PC-3 (cell line): ENCODE results near the gene CGNL1.

Experiments
- CTCF ChIP-seq: fragments of 300-600 bp; sonication (generic); conservative IDR thresholded peaks from 2 replicates; pipeline ENCODE4 v1.5.1; 2017; ENCODE audit warnings: antibody characterized with exemption, low read depth, mild to moderate bottlenecking, low read length
- EZH2 ChIP-seq: fragments of 300-600 bp; sonication (generic); IDR thresholded peaks from one replicate; pipeline ENCODE4 v1.6.1; 2017; ENCODE audit warnings: antibody characterized with exemption, mild to moderate bottlenecking, low read length; ENCODE audit not compliant: unreplicated experiment
- EZH2phosphoT487 ChIP-seq: fragments of 300-600 bp; sonication (generic); IDR thresholded peaks from 2 replicates; pipeline ENCODE4 v1.6.1; 2018; ENCODE audit warnings: mild to moderate bottlenecking, antibody characterized with exemption, low read length, borderline replicate concordance

GRCh38 chr15:57432141-57432741 lies 55.9 kb downstream of the CGNL1 start:
- TF ChIP-seq CTCF = no peak
- no peak for TF ChIP-seq EZH2
- no peak for TF ChIP-seq EZH2phosphoT487
